HL-60 (cell line): Measurements from ENCODE around the gene CDKL1.

Source experiments
- DNase-seq, 2 experiments: peaks; one replicate each; pipeline ENCODE4 v3.0.0-alpha.2; 2010 to 2020; ENCODE audit warnings: low read depth in 1 of 2, low spot score in 1 of 2
- H3K27ac ChIP-seq: fragments of 250-450 bp; sonication (Bioruptor Pico); replicated peaks from 2 replicates; pipeline ENCODE4 v1.5.1; 2020; ENCODE audit warnings: mild to moderate bottlenecking, moderate library complexity
- H3K27me3 ChIP-seq: fragments of 250-450 bp; sonication (Bioruptor Pico); 2 replicates; pipeline ENCODE4 v1.5.1; 2021; ENCODE audit warnings: mild to moderate bottlenecking, moderate library complexity; ENCODE audit not compliant: insufficient read depth, poor library complexity, severe bottlenecking
- H3K4me3 ChIP-seq: replicated peaks from 2 replicates; pipeline ENCODE4 v1.5.1; 2011; ENCODE audit warnings: mild to moderate bottlenecking, control low read depth, low read length; ENCODE audit not compliant: insufficient read depth
- CTCF ChIP-seq: IDR thresholded peaks from one replicate; pipeline ENCODE4 v1.5.1; 2011; ENCODE audit warnings: low read length, control low read depth, inconsistent platforms; ENCODE audit not compliant: insufficient read depth
- GABPA ChIP-seq: IDR thresholded peaks from 2 replicates; pipeline ENCODE4 v1.6.1; 2012; ENCODE audit warnings: low read depth
- POLR2AphosphoS5 ChIP-seq: IDR thresholded peaks from 2 replicates; pipeline ENCODE4 v1.6.1; 2012; ENCODE audit warnings: low read depth
- REST ChIP-seq: IDR thresholded peaks from 2 replicates; pipeline ENCODE4 v1.6.1; 2012; ENCODE audit warnings: low read depth; ENCODE audit not compliant: insufficient replicate concordance
- SPI1 ChIP-seq: IDR thresholded peaks from 2 replicates; pipeline ENCODE4 v1.6.1; 2012; ENCODE audit warnings: low read depth, mild to moderate bottlenecking, borderline replicate concordance

Gene CDKL1

DNA sequence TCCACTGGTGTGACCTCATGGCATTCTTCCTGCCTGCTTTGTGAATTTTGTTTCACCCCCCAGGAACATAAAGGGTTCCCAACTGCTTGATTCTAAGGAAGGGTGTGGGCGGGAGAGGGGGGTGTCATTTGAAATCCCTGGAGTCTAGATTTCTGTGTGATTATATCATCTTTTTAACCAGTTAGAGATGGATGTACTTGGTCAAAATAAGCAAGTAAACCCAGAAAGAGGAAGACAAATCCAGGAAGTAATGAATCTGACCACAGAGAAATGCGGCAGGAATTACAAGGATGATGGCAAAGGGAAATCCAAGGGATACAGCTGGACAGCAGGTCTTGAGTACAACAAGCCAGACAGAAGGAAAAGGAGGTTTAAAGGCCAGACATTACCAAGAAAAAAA is 45.7 kb downstream of the CDKL1 start:
- H3K27me3 ChIP-seq, result no peaks in the 10 kb centered on the region
- H3K4me3 ChIP-seq, result no peak overlapping the region
- DNase-seq, result peak in 1 of 2 experiments; percentile 14
- TF ChIP-seq CTCF (no peak), SPI1 (peak; percentile 86), POLR2AphosphoS5 (no peak), REST (no peak), GABPA (no peak)
- H3K27ac ChIP-seq, result no peak overlapping the region

DNA sequence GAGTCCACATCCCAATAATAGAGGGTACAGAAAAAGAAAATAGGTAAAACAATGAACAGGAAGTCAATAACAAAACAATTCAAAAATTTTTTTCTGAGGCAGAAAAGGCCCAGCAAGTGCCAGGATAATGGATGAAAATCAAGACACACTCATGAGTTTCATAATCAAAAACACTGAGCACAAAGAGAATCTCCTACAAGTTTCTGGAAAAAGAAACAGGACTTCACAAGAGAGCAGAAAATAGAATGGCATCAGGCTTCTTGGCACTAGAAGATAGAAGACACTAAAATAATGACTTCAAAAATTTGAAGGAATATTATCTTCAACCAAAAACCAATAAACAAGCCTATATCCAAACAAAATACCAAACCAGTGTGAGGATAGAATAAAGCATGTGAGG is 47.7 kb downstream of the CDKL1 start:
- no peak overlapping the region for H3K27ac ChIP-seq
- TF ChIP-seq REST, result no peak
- no peak for TF ChIP-seq POLR2AphosphoS5
- TF ChIP-seq CTCF, result no peak
- no peak for TF ChIP-seq GABPA
- no peak for TF ChIP-seq SPI1
- no peak for DNase-seq
- no peak overlapping the region for H3K4me3 ChIP-seq
- no peaks in the 10 kb centered on the region for H3K27me3 ChIP-seq

GRCh38 chr14:50347521-50347920 is 49.2 kb downstream of the CDKL1 start:
- Histone ChIP-seq H3K27ac (no peak overlapping the region), H3K27me3 (no peaks in the 10 kb centered on the region), H3K4me3 (no peak overlapping the region)
- TF ChIP-seq CTCF (no peak), GABPA (no peak), POLR2AphosphoS5 (no peak), REST (no peak), SPI1 (no peak)
- DNase-seq, result no peak
